Hematopoietic multipotent progenitor cell treated with erythropoietin and hydrocortisone succinate and interleukin-3 and kit ligand, for 15 days (in vitro differentiated cells): ENCODE measurements around the gene ATXN7.
A peak's percentile ranks its signal among the peaks of the same experiment; 100 is the strongest.

ENCODE experiments used
- DNase-seq: peaks from one replicate; pipeline ENCODE4 v3.0.0-alpha.2; 2015; ENCODE audit warnings: low spot score

Gene ATXN7

DNA sequence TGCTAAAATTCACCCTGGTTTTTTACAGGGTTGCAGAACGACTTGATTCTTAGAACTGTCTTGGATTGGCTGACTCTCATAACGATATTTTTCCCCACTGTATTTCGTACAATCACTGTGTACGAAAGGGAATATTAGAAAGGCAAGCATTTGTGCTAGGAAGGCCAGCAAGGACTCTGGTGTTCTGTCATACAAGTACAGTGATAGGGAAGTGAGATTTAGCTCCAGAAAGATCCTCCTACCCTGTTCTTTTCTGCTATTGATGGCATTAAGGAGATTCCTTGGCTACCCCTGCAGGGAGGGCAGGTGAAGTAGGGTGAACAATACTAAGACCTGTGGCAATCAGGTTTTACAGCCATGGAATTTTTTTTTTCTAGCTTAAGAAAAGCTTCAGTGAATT lies 102.3 kb downstream of the ATXN7 start:
- no peak for DNase-seq

DNA sequence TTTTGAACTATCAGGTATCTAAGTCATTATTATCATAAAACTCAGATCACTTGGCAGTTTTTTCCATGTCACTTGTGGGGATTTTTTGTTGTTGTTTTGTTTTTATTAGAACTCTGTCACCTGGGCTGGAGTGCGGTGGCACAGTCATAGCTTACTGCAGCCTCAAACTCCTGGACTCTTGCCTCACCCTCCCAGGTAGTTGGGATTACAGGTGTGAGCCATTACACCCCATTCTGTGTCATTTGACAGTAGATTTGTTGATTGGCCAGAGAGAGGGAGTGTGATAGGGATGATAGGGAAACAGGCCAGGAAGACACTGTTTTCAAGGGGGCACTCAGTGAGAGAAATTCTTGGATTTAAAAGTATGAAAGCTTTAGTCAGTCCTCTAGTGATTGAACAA lies 103.2 kb downstream of the ATXN7 start:
- DNase-seq, result no peak

DNA sequence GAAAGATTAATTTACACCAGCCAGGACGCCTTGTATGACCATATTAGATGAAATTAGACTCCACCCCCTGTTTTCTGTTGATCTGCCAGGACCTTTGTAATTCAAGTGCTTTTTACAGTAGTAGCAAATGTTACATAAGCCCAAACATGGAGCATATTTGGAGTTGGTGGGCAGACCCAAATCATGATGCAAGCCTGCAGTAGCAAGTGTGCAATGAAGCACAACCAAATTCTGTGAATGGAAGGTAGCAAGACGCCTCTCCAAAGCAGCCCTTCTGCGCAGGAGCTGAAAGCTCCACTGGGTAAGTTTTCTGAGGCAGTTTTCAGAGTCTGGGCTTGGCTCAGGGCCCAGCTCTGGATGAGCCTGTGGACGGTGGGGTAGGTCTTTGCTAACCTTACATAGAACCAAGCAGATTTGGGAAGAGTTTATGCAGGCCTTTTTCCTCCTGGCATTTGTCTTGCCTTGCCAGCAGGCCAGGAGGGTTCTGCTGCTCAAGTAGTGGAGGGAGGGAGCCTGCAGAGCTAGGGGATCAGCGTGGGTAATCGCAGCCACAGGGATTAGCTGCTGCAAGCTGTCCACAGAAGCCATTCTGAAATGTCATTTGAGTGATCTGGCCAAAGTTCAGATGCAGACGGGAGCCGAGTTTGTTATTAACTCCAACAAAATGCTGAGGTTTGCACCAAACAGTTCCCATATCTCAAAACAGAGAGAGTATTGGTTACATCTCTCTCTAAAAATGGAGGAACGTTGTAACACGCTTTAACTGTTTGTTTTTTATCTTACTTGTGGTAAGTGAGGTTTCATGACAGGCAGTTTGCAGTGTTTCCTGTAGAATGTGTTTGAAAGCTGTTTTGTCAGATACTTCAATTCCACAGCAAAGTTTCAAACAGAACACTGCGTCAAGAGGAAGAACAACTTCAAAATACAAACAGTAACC lies 104.3 kb downstream of the ATXN7 start:
- peak; percentile 66 for DNase-seq

DNA sequence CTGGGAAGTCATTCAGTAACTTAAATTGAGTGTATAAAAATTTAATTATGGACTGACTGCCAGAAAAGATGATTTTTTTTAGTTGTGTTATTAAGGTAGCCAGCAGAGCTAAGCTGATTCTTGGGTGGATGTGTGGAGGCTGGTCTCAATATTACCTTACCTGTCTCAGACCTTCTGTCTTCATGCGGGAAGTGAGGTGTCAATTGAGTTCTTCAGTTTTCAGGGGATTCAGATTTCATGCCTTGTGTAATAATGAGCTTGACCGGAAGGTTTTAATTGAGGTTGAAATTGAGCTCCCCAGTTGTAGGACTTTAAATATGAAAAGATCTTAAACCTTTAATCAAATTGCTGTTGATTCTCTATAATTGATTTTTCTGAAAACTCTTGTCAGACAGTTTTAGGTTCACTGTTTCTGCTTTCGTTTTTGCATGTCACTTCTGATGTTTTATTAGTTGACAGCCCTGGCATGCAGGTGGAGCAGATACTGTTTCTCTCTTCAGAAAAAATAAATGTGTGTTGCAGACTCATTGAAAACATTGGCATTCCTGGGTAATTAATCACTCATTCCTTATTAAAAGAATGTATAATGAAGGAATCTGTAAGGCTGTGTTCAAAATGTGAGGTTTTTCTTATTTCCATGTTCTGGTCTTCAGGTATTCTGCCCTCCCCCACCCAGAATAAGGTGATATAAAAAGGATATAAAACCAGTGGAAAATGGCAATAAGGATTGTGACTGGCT lies 105.1 kb downstream of the ATXN7 start:
- DNase-seq, result peak; percentile 30

DNA sequence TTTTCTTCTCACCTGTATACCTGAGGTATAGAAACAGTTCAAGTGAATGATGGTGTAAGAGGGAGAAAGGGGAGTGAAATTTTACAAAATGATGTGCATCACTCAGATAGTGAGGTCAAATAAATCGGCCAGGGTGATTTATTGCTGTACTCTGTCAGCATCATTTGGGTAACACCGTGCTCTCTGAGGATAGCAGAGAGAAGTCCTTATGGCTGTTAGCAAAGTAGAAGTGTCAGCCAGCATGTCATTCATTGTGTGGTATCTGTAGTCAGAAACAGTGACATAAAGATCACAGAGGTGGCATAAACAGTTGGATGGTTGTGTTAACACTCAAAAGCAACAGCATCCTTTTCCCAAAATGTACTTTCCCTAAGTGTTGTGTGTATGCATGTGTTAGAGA lies 106.2 kb downstream of the ATXN7 start:
- DNase-seq, result no peak

DNA sequence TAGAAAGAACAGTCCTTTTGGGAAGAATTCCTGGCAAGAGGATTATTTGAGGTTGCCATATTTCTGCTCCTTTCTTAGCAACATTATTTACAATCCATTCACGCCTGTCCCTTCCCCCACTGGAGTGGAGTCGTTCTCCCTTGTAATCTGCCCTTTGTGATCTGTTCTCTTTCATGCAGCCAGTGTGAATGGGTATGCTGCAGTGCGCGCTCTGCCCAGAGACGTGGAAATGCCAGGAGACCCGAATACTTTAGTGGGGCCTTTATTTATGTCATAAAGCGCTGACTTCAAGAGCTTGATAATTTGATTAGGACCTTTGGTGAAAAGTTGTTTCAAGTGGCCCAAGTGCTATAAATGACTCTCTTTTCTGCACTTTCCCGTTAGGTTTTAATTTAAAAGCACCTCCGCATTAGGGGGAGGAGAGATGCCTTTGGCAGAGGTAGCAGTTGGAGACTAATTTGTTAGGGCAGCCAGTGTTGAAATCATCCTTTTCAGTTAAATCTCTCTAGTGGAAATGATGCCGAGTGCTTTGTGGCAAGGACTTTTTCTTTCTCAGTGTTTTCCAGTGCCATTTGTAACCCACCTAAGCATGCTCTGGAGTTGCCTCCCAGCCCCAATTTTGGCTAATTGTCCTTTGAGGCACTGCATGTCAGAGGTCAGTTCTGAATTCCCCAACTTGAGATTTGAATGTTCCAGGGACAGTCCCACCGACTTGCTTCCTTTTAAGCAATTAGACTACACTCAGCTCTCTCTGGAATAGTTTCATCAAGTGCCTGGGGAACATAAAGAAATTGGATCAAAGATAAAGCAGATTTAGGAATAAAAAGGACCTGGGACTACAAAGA lies 107.2 kb downstream of the ATXN7 start:
- no peak for DNase-seq

DNA sequence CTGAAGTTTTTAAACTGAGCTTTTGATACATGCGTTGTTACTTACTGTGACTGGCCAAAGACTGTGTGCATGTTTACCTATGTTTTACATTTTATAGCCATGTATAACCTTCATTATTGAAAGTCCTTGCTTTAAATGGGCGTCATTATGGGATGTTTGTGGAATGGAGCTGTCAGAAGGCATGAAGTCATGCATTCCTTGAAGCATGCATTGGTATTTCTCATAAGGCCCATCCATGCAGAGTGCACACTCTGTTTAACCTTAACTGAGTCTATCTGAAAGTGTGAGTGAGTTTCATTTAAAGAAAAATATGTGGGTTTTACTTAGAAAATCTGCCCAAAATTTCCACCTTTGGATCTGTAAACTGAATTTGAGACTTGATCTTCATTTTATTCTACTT lies 108.5 kb downstream of the ATXN7 start:
- DNase-seq, result no peak

DNA sequence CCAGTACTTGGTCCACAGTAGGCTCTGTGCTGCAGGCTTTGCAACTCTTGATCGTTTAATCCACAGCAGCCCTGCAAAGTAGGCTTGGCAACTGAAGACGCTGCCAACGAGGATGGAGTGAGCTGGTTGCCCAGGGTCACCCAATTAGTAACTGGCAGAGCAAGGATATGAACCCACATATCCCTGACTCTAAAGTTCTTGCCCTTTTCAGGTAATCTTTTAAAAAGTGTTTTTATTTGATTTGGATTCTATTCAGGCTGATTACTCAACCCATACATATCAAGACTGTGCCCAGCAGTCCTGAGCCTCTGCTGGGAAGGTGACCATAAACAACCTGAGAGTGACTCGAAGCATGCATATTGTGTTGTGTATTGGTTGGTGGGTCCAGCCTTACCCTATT lies 109.3 kb downstream of the ATXN7 start:
- no peak for DNase-seq

DNA sequence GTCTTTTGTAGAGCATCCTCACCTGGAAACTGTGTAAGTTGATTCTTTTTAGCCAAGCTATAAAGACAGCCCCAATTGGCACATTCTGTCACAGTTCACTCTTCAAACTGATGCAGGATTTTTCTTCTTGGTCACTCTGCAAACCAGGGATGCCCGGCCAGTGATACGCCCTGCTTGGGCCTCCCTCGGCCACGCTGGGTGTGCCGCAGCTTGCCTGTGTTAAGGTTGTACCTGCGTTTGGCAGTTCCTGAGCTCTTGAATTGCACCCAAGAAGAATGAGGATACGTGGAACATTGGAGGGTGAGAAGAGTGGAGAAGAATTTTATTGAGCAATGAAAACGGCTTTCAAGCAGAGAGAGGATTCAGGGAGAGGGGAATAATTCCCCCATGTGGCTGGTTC lies 109.7 kb downstream of the ATXN7 start:
- DNase-seq, result no peak

DNA sequence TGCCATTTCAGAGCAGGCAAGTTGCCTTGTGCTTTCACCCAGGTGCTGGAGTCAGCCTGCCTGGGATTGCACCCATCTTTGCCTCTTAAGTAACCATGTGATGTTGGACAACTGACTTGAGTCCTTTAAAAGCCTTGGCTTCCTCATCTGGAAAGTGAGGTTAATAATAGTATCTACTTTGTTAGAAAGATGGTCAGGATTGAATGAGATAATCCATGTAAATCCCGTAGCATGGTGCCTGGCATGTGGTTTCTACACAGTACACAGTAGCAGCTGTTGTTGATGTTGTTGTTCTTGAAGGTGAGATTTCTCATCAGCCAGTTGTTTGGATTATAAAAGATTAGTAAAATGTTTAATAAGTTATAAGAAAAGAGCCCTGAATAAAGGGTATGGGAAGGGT lies 110.8 kb downstream of the ATXN7 start:
- no peak for DNase-seq

DNA sequence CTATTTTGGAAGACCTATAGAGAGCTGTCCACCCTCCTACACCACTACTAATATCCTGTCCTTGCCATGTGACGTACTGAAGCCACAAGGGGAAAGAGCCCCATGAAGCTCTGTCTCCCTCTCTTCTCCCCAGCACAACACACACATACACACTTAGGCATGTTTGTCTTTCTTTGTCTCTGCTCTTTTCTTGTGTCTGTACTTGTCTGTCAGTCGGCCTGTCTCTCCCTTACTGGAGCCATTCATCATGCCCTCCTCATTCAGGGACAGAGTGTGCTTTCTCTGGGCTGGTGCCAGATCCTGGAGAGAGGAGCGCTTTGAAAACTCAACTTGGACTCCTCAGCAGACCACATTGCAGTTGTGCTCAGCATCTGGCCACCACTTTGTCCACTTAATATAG lies 112.1 kb downstream of the ATXN7 start:
- DNase-seq, result no peak

DNA sequence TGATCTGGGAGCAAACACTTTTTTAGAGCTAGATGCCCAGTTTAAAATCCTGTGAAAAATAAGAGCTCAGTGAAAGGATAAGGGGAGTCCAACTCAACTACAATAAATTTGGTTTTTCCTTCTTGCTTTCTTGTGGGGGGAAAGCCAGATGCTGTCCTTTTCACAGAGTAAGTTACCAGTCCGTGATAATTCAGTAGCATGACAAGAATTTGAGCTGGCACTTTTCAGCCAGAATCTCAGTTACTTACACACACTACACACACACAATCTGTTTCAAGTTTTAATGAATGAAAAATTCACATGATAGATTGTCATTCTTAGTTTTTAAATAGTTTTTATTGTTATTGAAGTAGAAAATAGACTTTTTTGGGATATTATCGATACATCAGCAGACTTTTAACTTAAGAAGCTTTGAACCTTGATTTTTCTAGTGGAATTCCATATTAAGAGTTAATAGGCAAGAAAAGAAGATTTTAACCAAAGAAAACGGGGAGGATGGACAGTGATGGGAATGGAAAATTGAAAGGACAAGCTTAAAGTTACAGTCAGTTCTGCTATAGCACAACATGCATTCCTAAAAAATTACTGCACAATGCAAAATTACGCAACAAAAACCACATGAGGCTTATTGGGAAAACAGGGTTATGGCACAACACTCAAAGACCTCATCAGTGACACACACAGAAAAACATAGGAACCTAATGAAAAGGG lies 112.6 kb downstream of the ATXN7 start:
- no peak for DNase-seq

DNA sequence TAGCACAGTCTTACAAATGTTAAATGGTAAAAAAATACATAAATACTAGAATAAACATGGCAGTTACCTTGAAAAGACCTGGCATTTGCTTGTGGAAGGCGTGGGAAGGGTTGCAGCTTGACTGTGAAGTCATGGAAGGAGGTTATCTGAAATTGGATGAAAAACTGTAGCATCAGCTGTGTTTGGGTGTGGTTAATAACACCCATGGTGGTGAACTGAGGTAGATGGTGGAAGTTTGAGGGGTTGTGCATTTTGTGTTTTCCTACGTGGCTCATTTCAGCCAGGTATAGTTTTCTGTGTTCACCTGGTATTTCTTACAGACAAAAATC lies 113.2 kb downstream of the ATXN7 start:
- DNase-seq, result peak; percentile 57

DNA sequence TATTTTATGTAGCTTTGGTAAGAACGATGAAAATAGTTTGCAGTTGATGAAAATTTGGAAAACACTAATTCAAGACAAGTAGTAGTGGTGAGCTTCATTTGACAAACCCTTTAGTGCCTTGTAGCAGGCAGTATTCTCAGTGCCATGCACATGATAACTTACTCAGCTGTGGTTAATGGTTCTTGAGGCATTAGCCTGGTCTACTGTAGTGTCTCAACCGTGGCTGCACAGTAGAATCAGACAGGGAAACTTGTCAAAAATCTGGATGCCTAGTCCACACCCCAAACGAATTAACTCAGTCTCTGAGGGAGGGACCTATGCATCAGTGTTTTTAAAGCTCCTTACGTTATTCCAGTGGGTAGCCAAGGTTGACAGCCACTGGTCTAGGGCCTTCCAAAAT lies 114.2 kb downstream of the ATXN7 start:
- no peak for DNase-seq

DNA sequence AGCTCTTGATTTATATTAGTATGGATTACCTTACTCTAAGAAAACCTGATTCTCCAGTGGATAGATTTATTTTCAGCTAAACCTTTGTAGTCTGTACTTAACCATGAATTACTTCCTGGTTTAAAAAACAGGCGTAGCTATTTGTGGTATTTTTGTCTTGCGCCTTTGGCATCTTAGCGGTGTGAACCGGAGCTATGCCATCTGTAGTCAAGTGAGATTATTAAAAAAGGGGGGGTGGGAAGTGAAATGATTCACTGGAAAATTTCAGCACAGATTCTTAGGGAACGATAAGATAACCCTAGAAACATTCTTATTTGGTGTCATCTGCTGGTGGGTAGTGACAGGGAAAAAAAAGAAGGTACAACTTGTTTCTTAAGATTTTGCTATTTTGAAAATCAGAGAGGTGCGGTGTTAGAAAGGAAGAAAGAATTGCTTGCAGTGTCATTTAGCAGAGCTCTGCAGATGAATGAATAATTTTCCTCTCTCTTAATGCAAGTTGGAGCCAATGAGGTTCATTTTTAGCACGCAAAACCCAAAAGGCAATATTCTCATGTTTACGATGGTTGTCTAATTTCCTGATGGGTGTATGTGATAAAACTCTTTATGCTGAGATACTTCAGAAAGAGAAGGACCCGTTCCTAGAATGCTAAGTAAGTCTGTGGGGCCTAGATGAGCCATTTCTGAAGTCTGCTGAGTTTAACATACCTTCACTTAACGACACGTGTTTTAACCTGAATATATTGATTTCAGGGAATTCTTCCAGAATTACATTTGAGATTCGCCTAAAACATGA lies 115.6 kb downstream of the ATXN7 start:
- no peak for DNase-seq

DNA sequence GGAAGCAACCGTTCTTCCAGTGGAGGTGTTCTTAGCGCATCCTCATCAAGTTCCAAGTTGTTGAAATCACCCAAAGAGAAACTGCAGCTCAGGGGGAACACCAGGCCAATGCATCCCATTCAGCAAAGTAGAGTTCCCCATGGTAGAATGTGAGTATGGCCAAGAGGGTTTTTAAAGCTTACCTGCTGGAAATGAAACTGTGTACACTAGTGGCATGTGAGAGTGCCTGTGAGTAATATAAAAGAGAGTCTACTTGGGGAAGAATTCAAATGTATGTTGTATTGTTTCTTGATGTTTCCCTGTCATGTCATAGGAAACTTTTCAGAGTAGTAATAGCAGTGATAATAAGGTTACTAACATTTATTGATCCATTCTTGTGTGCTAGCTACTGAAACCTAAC lies 116.4 kb downstream of the ATXN7 start:
- no peak for DNase-seq

DNA sequence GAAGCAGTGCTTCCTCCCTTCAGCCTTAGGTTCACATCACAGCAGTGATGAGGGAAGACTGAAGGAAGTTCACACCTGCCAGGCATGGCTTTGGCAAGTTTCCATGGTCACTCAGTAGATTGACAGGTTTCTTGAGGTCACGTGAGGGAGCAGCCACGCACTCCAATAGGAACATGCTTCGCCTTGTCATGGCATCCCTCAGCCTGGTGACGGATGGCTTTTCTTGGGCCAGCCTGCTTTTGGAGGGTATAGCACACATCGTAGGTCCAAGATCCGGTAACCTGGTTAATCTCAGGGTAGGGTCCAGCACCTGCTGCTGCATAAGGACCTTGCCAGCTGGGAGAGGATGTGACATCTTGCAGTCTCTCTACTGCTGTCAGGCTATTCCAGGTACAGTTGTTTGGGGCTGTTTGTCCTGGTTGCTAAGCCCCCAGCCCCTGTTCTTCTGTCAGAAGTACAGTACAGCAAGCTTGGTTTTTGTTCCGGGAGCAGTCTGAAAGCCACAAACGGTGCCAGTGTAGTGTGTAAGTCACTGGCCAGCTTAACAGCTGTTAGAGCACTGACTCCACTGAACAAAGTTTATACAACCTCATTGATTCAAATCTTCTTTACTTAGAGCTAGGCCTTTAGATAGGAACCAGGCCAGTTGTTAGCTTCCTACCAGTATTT lies 117.3 kb downstream of the ATXN7 start:
- no peak for DNase-seq

DNA sequence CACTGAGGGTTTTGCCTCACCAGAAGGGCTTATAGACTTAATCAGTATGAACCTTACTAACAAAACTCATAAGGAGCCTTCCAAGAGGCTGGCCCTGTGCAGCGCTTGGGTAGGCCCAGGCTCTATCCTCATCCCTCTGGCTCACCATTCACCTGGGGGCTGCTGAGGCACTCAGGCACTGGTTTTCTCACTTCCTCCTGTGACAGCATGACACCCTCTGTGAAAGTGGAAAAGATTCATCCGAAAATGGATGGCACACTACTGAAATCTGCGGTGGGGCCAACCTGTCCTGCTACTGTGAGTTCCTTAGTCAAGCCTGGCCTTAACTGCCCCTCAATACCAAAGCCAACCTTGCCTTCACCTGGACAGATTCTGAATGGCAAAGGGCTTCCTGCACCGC lies 118.3 kb downstream of the ATXN7 start:
- no peak for DNase-seq

DNA sequence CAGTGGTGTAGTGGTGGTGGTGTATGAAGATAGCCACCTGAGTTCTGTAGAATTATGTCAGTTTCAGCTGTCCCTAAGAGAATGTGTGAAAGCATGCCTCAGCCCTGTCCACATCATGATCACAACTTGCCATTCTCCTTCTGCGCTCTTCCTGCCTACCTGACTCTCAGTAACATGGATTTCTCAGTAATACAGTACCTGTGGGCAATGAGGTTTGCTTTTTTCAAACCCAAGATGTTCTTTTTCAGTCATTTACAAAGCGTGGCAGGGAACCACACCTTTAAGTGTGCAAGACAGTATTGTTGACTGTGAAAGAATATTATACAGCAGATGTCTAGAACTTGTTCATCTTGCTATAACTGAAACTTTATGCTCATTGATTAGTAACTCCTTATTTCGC lies 120.7 kb downstream of the ATXN7 start:
- no peak for DNase-seq

DNA sequence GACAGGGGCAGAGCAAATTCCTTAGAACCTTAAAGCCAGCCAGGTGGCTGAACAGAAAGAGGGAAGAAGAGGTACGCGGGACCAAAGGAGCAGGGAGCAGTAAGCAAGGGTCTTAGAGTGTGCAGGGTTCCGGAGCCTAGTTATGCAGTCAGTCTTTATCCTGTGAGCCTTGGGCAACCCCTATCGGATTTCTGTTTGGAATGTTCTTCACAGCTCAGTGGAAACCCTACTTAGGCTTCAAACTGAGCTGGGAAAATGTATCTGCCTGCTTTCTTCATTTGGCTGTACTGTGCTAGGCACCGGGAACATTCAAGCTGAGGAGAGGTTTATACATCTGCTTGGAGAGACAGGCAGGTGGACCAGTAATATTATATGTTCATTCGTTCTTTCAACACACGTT lies 122.5 kb downstream of the ATXN7 start:
- no peak for DNase-seq

DNA sequence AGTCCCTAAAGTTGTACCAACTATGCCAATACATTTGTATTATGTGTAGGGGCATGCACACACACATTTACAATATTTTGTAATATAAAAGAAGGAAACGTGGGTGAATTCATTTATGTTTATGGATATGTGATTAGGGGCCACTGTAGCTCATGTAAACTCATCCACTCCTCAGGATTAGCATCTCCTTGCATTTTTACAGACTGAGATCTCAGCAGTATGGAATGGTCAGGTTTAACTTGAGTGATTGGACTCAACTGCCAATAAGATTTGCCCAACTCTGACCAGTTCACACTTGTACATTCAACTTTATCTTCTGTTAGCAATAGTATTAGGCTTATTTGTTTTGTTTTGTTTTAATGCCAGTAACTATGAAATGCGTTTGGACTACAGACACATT lies 123.2 kb downstream of the ATXN7 start:
- no peak for DNase-seq
